ENCODE measurements around the gene KLK15.
"Not testable (repeated sequence)": the region's sequence is repeated elsewhere in the genome, so short reads cannot be mapped to it uniquely, and the experiment has no call there.

Gene KLK15

DNA sequence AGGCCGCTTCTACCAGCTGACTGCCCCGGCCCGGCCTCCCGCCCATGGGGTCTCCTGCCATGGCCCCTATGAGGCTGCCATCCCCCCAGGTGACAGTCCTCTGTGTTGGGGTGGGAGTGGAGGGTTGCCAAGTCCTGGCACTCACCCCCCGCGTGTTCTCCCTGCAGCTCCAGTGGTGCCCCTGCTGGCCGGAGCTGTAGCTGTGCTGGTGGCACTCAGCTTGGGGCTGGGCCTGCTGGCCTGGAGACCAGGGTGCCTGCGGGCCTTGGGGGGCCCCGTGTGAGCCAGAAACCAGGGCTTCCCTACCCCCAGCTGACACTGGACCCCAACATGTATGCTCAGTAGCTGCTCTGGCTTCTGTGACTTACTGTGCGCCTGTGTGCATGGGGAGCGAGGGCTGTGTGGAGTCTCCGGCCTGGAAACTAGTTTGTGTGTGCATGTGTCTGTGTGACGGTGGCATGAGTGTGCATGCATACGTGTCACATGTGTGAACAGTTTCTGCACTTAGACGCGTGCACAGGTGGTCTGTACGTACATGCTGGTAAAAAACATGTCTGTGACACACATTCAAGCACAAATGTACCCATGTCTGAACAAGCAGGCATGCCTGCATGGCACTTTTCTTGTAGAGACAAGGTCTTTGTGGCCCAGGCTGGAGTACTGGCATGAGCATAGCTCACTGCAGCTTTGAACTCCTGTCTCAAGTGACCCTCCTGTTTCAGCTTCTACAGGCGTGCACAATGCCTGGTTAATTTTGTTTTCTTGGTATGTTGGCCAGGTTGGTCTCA is 38.3 kb downstream of the KLK15 start:
- FAIRE-seq, result no peak

DNA sequence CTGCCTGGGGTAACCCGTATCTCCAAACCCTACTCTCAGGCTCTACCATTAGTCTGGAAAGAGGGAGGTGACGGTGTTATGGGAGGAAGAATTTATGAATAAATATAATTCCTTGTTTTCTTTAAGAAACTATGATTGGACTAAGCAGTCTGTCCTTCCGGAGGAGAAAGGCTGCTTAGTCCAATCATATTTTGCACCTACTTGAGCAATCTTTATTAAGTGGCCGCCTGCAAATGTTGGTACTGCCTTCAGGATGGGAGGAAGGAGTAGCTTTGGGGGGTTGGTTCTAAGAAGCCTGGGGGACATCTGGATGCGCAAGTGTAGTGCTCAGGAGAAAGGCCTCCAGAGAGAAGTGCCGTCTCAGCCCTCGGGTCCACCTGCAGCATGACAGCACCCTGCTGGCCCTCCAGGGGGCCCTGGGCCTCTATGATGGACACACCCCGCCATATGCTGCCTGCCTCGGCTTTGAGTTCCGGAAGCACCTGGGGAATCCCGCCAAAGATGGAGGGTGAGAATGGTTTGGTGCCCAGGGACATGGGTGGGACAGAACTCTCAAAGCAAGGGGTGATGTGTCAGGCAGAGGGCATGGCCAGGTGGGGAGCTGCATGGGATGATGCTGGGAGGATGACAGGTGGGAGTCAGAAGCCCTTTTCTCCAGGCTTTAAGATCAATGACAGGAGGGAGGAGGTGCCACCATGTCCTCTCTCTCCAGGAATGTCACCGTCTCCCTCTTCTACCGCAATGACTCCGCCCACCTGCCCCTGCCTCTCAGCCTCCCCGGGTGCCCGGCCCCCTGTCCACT is 39.1 kb downstream of the KLK15 start:
- FAIRE-seq, result no peak

GRCh38 chr19:50793558-50794065 is 39.8 kb downstream of the KLK15 start:
- FAIRE-seq, result no peak

DNA sequence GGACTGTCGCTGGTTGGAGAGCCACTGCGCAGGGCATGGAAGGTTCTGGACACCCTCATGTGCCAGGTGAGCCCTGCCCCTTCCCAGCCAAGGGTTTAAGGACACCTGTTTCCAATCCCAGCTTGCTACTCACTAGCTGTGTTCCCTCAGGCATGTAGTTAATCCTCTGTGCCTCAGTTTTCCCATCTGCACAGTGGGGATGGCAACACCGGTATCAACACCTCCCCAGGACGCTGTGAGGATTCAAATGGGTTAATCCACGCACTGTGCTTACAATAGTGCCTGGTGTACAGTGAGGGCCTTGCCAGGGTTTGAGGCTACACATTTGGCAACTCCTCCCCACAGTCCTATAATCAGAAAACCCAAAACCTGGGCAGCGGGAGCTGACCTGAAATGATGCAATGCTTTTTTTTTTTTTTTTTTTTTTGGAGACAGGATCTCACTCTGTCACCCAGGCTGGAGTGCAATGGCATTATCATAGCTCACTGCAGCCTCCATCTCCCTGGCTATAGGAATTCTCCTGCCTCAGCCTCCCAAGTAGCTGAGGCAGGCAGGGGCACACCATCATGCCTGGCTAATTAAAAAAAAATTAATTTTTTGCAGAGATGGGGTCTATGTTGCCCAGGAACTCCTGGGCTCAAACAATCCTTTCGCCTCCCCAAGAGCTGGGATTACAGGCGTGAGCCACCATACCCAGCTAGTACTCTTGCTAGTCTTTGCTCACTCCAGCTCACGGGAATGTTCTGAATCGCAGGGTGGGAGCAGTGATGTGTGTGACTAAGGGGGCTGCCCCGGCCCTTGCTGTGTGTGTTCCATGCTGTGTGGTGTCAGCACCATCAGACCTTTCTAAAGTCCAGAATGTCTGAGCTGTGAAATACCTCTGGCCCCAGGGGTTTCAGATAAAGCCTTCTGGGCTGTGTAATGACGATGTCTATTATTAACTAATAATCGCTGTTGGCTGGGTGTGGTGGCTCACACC is 40.8 kb downstream of the KLK15 start:
- no peak for FAIRE-seq

GRCh38 chr19:50791594-50792271 is 41.6 kb downstream of the KLK15 start:
- FAIRE-seq, result no peak

DNA sequence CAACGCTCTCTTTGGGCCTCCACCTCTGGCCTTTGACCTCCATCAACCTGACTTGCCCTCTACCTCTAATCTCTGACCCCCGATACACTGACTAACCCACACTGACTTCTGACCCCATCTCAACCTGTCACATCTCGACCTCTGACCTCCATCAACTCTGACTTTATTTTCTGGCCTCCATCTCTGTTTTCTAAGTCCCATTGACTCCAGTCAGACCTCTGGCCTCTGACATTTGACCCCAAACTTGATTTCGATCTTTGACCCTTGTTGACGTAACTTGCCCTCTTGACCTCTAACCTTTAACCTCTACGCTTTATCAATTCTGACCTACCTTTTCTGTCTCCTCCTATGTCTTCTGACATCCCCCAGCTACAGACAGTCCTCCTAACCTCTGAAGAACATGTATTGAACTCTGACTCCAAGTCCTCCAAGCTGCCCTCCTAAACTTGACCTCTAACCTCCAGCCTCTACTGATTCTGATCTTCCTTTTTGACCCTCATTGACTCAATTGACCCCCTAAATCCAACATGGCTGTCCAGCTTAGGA is 42.4 kb downstream of the KLK15 start:
- FAIRE-seq, result no peak

- FAIRE-seq, result no peak
Measured at GRCh38 chr19:50790396-50790795, 43.0 kb downstream of the KLK15 start, which contains the start of gene ACP4. Gene ACP4, plus strand, starts transcription at chr19:50790415. Its CDS starts 0 bp downstream, at chr19:50790415.

DNA sequence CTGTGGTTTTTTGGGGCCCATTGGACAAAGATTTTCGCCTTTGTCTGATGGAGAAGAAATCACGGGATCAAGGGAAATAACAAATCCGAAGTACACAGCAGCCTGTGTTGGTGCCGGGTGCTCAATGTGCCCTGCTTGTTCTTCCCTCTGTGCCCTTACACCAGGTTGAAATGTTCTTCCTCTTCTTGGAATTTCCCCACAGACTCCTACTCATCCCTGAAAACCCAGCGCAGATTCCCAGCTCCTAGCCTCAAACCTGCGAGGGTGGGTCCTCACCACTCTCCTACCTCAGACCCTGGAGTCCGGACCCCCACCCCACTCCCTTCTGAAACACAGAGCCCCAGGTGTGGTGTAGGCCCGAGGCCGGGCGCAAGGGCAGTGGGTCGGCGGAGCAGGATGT is 48.0 kb downstream of the KLK15 start:
- FAIRE-seq, result no peak

DNA sequence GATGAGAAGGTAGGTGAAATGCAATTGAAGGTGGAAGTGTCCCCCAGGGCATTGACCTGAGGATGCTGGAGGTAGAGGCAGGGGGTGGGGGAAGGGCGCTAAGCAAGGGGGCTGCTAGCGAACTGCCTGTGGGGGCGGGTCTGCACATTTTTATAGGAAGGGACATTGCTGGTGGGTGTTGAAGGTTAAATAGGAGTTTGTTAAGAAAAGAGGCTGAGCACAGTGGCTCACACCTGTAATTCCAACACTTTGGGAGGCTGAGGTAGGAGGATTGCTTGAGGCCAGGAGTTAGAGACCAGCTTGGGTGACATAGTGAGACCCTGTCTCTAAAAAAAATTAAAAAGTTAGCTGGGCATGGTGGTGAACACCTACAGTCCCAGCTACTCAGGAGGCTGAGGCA is 48.7 kb downstream of the KLK15 start:
- FAIRE-seq, result no peak

GRCh38 chr19:50783848-50784152 is 49.6 kb downstream of the KLK15 start:
- FAIRE-seq, result not testable (repeated sequence)

DNA sequence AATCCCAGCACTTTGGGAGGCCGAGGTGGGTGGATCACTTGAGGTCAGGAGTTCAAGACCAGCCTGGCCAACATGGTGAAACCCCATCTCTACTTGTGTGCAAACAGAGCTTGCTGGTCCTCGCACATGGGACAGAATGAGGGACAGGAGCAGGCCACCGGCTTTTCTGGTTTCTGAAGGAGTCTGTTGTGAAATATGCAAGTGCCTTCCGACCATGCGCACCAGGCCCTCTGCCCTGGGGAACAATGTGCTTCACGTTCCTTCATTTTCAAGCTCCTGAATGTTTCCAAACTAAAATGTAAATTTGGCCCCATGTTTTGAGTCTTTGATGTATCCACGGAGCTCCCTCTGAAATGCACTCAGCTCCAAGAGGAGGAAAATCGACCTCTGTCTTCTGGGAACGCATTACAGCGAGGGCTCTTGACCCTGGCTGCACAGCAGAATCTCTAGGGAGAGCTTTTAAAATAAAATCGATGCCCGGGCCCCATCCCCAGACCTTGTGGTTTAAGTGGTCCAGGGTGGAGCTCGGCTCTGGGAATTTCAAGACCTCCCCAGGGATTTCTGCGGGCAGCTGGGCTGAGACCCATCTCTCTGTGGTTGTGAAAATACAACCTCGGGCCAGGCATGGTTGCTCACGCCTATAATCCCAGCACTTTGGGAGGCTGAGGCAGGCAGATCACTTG is 52.5 kb downstream of the KLK15 start:
- FAIRE-seq, result no peak

GRCh38 chr19:50779504-50780457 is 53.6 kb downstream of the KLK15 start:
- no peak for FAIRE-seq

GRCh38 chr19:50778906-50779430 is 54.4 kb downstream of the KLK15 start:
- no peak for FAIRE-seq

GRCh38 chr19:50777830-50778303 is 55.5 kb downstream of the KLK15 start:
- FAIRE-seq, result no peak

DNA sequence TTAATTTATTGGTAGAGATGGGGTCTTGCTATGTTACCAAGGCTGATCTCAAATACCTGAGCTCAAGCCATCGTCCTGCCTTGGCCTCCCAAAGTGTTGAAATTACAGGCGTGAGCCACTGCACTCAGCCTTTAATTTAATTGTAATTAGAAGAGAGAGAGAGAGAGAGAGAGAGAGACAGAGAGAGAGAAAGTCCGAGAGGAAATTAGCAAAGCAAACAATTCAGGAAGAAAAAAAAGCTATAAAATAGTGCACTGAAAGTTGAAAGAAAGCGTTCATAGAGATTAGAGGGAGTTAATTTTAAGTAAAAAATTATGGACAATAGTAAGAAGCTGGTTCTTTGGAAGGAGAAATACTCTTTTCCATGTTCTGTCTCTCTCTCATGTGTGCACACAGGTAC is 56.1 kb downstream of the KLK15 start:
- FAIRE-seq, result no peak

GRCh38 chr19:50776131-50776530 is 57.2 kb downstream of the KLK15 start:
- FAIRE-seq, result no peak

Data from islet of Langerhans (tissue), 1 donor.